ENCODE measurements around the gene PPIE.
A peak's percentile ranks its signal among the peaks of the same experiment; 100 is the strongest.

Gene PPIE

GRCh38 chr1:39729842-39730241, 8.8 kb upstream of the PPIE start:
- TF ChIP-seq CTCF (conservative IDR thresholded peaks at IDR 0.05) (no peak), ZFX (IDR thresholded peaks at IDR 0.05) (no peak)
- no peak overlapping the region for H3K27ac ChIP-seq

GRCh38 chr1:39732730-39733129, 6.0 kb upstream of the PPIE start:
- TF ChIP-seq ZFX (IDR thresholded peaks at IDR 0.05) (no peak), CTCF (conservative IDR thresholded peaks at IDR 0.05) (no peak)
- H3K27ac ChIP-seq = no peak overlapping the region

GRCh38 chr1:39733161-39733560, 5.5 kb upstream of the PPIE start:
- no peak overlapping the region for H3K27ac ChIP-seq
- TF ChIP-seq ZFX (IDR thresholded peaks at IDR 0.05) (no peak), CTCF (conservative IDR thresholded peaks at IDR 0.05) (no peak)

GRCh38 chr1:39735731-39736130, 3.0 kb upstream of the PPIE start:
- TF ChIP-seq ZFX (IDR thresholded peaks at IDR 0.05) = no peak
- TF ChIP-seq CTCF (conservative IDR thresholded peaks at IDR 0.05) = no peak
- H3K27ac ChIP-seq = no peak overlapping the region

- TF ChIP-seq ZFX (IDR thresholded peaks at IDR 0.05) (no peak), CTCF (conservative IDR thresholded peaks at IDR 0.05) (no peak)
These were observed 1.0 kb upstream of the PPIE start for GRCh38 chr1:39737546-39738169.

GRCh38 chr1:39745016-39745670, 6.5 kb downstream of the PPIE start:
- TF ChIP-seq CTCF (conservative IDR thresholded peaks at IDR 0.05) = no peak
- TF ChIP-seq ZFX (IDR thresholded peaks at IDR 0.05) = no peak

More at GRCh38 chr1:39737546-39738169, 1.0 kb upstream of the PPIE start:
- H3K27ac ChIP-seq = peak overlapping the region; percentile 88

GRCh38 chr1:39751595-39751994, 12.9 kb downstream of the PPIE start:
- H3K27ac ChIP-seq = no peak overlapping the region
- TF ChIP-seq CTCF (conservative IDR thresholded peaks at IDR 0.05) (no peak), ZFX (IDR thresholded peaks at IDR 0.05) (no peak)

More at GRCh38 chr1:39745016-39745670, 6.5 kb downstream of the PPIE start:
- H3K27ac ChIP-seq = no peak overlapping the region

Data from C4-2B (cell line).